GM23248 (cell line): Measurements from ENCODE around the gene DROSHA.

Source experiments
- EZH2 ChIP-seq: fragments of 200-600 bp; sonication (generic); IDR thresholded peaks from 2 replicates; pipeline ENCODE4 v1.6.1; 2018; ENCODE audit warnings: antibody characterized with exemption, mild to moderate bottlenecking; ENCODE audit not compliant: insufficient read depth, poor library complexity, severe bottlenecking
- EZH2phosphoT487 ChIP-seq: fragments of 200-600 bp; sonication (generic); IDR thresholded peaks from 2 replicates; pipeline ENCODE4 v1.6.1; 2018; ENCODE audit warnings: antibody characterized with exemption, moderate library complexity, mild to moderate bottlenecking, low read depth; ENCODE audit not compliant: insufficient read depth

DNA sequence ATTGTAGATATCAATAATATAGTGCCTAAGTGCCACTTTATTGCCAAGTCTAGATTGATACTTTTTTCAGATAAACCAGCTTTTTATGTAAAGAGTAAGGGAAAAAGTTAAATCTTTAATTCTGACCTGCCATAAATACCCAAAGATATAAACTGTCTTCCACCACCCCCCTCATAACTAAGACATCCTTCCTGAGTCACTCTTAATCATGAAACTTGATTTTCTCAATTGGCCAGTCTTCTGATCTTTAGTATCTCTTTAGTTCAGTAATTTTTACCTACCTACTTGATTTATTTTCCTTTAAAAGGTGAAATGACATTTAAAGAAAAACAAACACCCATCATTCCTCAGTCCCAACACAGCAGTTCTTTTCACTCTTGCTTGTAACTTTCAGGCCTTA lies 22.0 kb upstream of the DROSHA start:
- no peak for TF ChIP-seq EZH2
- no peak for TF ChIP-seq EZH2phosphoT487
